ENCODE measurements around the gene IP6K3. TPM values are rescaled to one million over a fixed set of nuclear protein-coding genes. Genes with fewer than 3 reads are reported as not detected.

The IP6K3 gene
- total and polyA plus RNA-seq, 2 donors (not counting 1 experiment from before 2014, with no cell fraction given) = not detected

DNA sequence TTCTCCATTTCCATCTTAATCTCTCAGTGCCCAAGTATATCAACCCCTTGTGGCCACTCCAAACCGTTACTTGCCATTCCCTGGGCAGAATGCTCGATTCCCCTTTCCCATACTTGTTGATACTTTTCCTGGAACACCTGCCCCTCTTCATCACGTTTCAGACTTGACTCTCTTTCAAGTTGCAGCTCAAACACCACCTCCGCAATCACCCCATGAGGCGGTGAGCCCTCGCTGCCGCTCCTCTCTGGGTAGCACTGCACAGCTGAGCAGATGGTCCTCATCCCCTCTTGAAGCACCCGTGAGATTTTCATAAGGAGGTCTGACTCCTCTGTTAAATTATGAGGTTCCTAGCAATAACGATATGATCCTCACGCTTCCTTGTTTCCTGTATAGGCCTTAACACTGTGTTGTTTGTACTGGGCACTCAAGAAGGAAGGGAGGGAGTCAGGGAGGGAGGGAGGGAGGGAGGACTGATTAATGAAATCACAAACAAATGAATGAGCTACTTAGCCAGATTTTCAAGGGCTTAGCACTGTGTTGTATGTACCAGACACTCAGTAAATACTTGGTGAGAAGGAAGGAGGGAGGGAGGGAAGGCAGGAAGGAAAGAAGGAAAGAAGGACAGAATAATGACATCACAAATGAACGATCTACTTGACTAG, 27.2 kb downstream of the IP6K3 start:
- Mint-ChIP-seq H3K27ac (no peak overlapping the region), H3K9me3 (ENCODE audit: insufficient read depth) (no peaks in the 10 kb centered on the region), H3K4me1 (peaks cover 26% of the 10 kb centered on the region), H3K27me3 (peaks cover 20% of the 10 kb centered on the region), H3K4me3 (no peak overlapping the region)
- Histone ChIP-seq H4K20me1 (ENCODE audit: control insufficient read depth, insufficient read depth, low read length, poor library complexity, severe bottlenecking) (no peaks in the 10 kb centered on the region), H3K36me3 (replicated peaks in 1 of 2; ENCODE audit: control extremely low read depth in 1 of 2, control insufficient read depth in 1 of 2, extremely low read depth in 1 of 2, insufficient read depth in 2 of 2, low read length in 1 of 2) (no peaks in the 10 kb centered on the region), H3K4me2 (replicated peaks; ENCODE audit: low read depth, low read length, poor library complexity, severe bottlenecking) (no peak overlapping the region), H2AFZ (ENCODE audit: insufficient read depth, low read depth, low read length, poor library complexity, severe bottlenecking) (no peak overlapping the region), H3K9ac (ENCODE audit: low read length) (no peak overlapping the region), H3K79me2 (ENCODE audit: control insufficient read depth, insufficient read depth, low read length) (no peaks in the 10 kb centered on the region), H3K9me3 (ENCODE audit: control extremely low read depth in 1 of 3, control insufficient read depth in 2 of 3, insufficient read depth in 1 of 3, low read length in 2 of 3) (no peaks in the 10 kb centered on the region), H3K4me1 (ENCODE audit: control insufficient read depth in 2 of 2, insufficient read depth in 2 of 2, low read length in 2 of 2) (peaks cover 11 to 17% of the 10 kb centered on the region in 2 donors), H3K27ac (ENCODE audit: low read length in 2 of 2) (no peak overlapping the region), H3K27me3 (replicated peaks in 1 of 4; ENCODE audit: control extremely low read depth in 1 of 4, control insufficient read depth in 3 of 4, insufficient read depth in 4 of 4, low read length in 3 of 4) (no peaks in the 10 kb centered on the region), H3K4me3 (ENCODE audit: control extremely low read depth in 1 of 5, extremely low read depth in 1 of 5, insufficient read depth in 1 of 5, low read depth in 2 of 5, low read length in 4 of 5) (no peak overlapping the region)
- ChIA-PET POLR2A (interaction anchor here (1.2 kb wide), 1 partner anchor 48 kb away, joined by 3 read pairs; no protein-coding TSS in a partner anchor), CTCF (interaction anchor here (1.0 kb wide), 1 partner anchor 19 kb away, joined by 3 read pairs; no protein-coding TSS in a partner anchor)
- DNase-seq (no peak), ATAC-seq (ENCODE audit: low read depth) (no peak)
- TF ChIP-seq, protein P1, sequence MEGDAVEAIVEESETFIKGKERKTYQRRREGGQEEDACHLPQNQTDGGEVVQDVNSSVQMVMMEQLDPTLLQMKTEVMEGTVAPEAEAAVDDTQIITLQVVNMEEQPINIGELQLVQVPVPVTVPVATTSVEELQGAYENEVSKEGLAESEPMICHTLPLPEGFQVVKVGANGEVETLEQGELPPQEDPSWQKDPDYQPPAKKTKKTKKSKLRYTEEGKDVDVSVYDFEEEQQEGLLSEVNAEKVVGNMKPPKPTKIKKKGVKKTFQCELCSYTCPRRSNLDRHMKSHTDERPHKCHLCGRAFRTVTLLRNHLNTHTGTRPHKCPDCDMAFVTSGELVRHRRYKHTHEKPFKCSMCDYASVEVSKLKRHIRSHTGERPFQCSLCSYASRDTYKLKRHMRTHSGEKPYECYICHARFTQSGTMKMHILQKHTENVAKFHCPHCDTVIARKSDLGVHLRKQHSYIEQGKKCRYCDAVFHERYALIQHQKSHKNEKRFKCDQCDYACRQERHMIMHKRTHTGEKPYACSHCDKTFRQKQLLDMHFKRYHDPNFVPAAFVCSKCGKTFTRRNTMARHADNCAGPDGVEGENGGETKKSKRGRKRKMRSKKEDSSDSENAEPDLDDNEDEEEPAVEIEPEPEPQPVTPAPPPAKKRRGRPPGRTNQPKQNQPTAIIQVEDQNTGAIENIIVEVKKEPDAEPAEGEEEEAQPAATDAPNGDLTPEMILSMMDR (IDR thresholded peaks at IDR 0.05) = no peak
- TF ChIP-seq EZH2 (IDR thresholded peaks at IDR 0.05; ENCODE audit: borderline replicate concordance, insufficient read depth, low read depth, low read length, poor library complexity, severe bottlenecking) = no peak
- intact Hi-C loops (cut with micrococcal nuclease) = no loop called here
- 88% methylated on average over 10 of the region's 11 CpGs for WGBS (ENCODE audit: insufficient coverage)

DNA sequence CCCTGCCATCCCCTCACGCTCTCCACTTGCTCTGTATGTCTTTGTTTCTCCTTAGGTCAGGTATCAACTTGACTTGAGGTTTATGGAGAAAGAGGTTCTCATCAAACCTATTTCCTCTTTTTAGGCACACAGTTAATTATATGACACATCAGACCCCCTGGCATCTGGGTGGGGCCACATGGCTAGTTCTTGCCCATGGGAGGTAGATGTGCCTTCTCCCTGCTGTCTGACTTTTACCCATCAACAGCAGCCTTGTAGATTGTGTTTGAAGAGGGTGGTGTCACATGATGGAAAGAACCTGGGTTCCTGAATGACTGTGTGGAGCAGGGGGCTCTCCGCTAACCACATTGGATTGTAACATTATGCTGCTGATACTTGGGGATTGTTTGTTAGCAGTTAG, 28.0 kb downstream of the IP6K3 start:
- Histone ChIP-seq H3K4me2 (replicated peaks; ENCODE audit: low read depth, low read length, poor library complexity, severe bottlenecking) (no peak overlapping the region), H3K27me3 (replicated peaks in 1 of 4; ENCODE audit: control extremely low read depth in 1 of 4, control insufficient read depth in 3 of 4, insufficient read depth in 4 of 4, low read length in 3 of 4) (no peaks in the 10 kb centered on the region), H3K27ac (ENCODE audit: low read length in 2 of 2) (no peak overlapping the region), H2AFZ (ENCODE audit: insufficient read depth, low read depth, low read length, poor library complexity, severe bottlenecking) (no peak overlapping the region), H3K4me1 (ENCODE audit: control insufficient read depth in 2 of 2, insufficient read depth in 2 of 2, low read length in 2 of 2) (peaks cover 11 to 21% of the 10 kb centered on the region in 2 donors), H3K9ac (ENCODE audit: low read length) (no peak overlapping the region), H3K4me3 (ENCODE audit: control extremely low read depth in 1 of 5, extremely low read depth in 1 of 5, insufficient read depth in 1 of 5, low read depth in 2 of 5, low read length in 4 of 5) (no peak overlapping the region), H3K36me3 (replicated peaks in 1 of 2; ENCODE audit: control extremely low read depth in 1 of 2, control insufficient read depth in 1 of 2, extremely low read depth in 1 of 2, insufficient read depth in 2 of 2, low read length in 1 of 2) (no peaks in the 10 kb centered on the region), H3K79me2 (ENCODE audit: control insufficient read depth, insufficient read depth, low read length) (no peaks in the 10 kb centered on the region), H4K20me1 (ENCODE audit: control insufficient read depth, insufficient read depth, low read length, poor library complexity, severe bottlenecking) (no peaks in the 10 kb centered on the region), H3K9me3 (ENCODE audit: control extremely low read depth in 1 of 3, control insufficient read depth in 2 of 3, insufficient read depth in 1 of 3, low read length in 2 of 3) (no peaks in the 10 kb centered on the region)
- DNase-seq (no peak), ATAC-seq (ENCODE audit: low read depth) (no peak)
- Mint-ChIP-seq H3K9me3 (ENCODE audit: insufficient read depth) (no peaks in the 10 kb centered on the region), H3K4me3 (no peak overlapping the region), H3K4me1 (peaks cover 26% of the 10 kb centered on the region), H3K27ac (no peak overlapping the region), H3K27me3 (peaks cover 13% of the 10 kb centered on the region)
- WGBS (ENCODE audit: insufficient coverage) = no CpG with 5 or more reads among the region's 2 CpGs
- CTCF ChIA-PET = interaction anchor here (1.0 kb wide), 1 partner anchor 18 kb away, joined by 3 read pairs; no protein-coding TSS in a partner anchor
- POLR2A ChIA-PET = no interaction called here
- TF ChIP-seq, protein P1 (IDR thresholded peaks at IDR 0.05) = no peak
- TF ChIP-seq EZH2 (IDR thresholded peaks at IDR 0.05; ENCODE audit: borderline replicate concordance, insufficient read depth, low read depth, low read length, poor library complexity, severe bottlenecking) = no peak
- intact Hi-C loops (cut with micrococcal nuclease) = no loop called here
